Measurements from ENCODE around the gene SLCO2A1.

SLCO2A1 gene

GRCh38 chr3:133890037-133890436 is 139.7 kb downstream of the SLCO2A1 start:
- no peaks in the 10 kb centered on the region for H3K9me3 ChIP-seq (replicated peaks; ENCODE audit: insufficient read depth, low read length)
- H3K27ac ChIP-seq (ENCODE audit: low read length), result no peak overlapping the region
- DNase-seq, result no peak
- no peaks in the 10 kb centered on the region for H4K20me1 ChIP-seq (ENCODE audit: insufficient read depth, low read length)
- H3K4me3 ChIP-seq (ENCODE audit: low read length), result no peak overlapping the region
- H3K4me2 ChIP-seq (ENCODE audit: low read depth, low read length), result no peak overlapping the region
- H3K36me3 ChIP-seq (replicated peaks; ENCODE audit: insufficient read depth, low read length), result no peaks in the 10 kb centered on the region
- H3K79me2 ChIP-seq (ENCODE audit: low read length), result no peaks in the 10 kb centered on the region
- no peak for TF ChIP-seq EZH2phosphoT487 (IDR thresholded peaks at IDR 0.05; ENCODE audit: low read length)
- TF ChIP-seq, protein P1, sequence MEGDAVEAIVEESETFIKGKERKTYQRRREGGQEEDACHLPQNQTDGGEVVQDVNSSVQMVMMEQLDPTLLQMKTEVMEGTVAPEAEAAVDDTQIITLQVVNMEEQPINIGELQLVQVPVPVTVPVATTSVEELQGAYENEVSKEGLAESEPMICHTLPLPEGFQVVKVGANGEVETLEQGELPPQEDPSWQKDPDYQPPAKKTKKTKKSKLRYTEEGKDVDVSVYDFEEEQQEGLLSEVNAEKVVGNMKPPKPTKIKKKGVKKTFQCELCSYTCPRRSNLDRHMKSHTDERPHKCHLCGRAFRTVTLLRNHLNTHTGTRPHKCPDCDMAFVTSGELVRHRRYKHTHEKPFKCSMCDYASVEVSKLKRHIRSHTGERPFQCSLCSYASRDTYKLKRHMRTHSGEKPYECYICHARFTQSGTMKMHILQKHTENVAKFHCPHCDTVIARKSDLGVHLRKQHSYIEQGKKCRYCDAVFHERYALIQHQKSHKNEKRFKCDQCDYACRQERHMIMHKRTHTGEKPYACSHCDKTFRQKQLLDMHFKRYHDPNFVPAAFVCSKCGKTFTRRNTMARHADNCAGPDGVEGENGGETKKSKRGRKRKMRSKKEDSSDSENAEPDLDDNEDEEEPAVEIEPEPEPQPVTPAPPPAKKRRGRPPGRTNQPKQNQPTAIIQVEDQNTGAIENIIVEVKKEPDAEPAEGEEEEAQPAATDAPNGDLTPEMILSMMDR (IDR thresholded peaks at IDR 0.05; ENCODE audit: low read length), result no peak
- no peak for TF ChIP-seq EZH2 (optimal IDR thresholded peaks at IDR 0.05; ENCODE audit: low read depth, low read length)
- no peak overlapping the region for H3K9ac ChIP-seq (ENCODE audit: low read length)
- no peaks in the 10 kb centered on the region for H3K4me1 ChIP-seq (ENCODE audit: low read length)
- H3F3A ChIP-seq (ENCODE audit: insufficient read depth, low read length), result no peaks in the 10 kb centered on the region
- no peak overlapping the region for H2AFZ ChIP-seq (ENCODE audit: low read length)
- no peaks in the 10 kb centered on the region for H3K27me3 ChIP-seq (replicated peaks; ENCODE audit: insufficient read depth, low read length)
- H3K9me2 ChIP-seq (replicated peaks; ENCODE audit: insufficient read depth, low read length), result no peaks in the 10 kb centered on the region

GRCh38 chr3:133888726-133889340 is 140.9 kb downstream of the SLCO2A1 start:
- Histone ChIP-seq H3K4me3 (ENCODE audit: low read length) (no peak overlapping the region), H3K36me3 (replicated peaks; ENCODE audit: insufficient read depth, low read length) (no peaks in the 10 kb centered on the region), H3K9me2 (replicated peaks; ENCODE audit: insufficient read depth, low read length) (no peaks in the 10 kb centered on the region), H2AFZ (ENCODE audit: low read length) (no peak overlapping the region), H3K9ac (ENCODE audit: low read length) (no peak overlapping the region), H3K4me2 (ENCODE audit: low read depth, low read length) (no peak overlapping the region), H3K4me1 (ENCODE audit: low read length) (no peaks in the 10 kb centered on the region), H3K27me3 (replicated peaks; ENCODE audit: insufficient read depth, low read length) (no peaks in the 10 kb centered on the region), H3K9me3 (replicated peaks; ENCODE audit: insufficient read depth, low read length) (no peaks in the 10 kb centered on the region), H3K27ac (ENCODE audit: low read length) (no peak overlapping the region), H4K20me1 (ENCODE audit: insufficient read depth, low read length) (no peaks in the 10 kb centered on the region), H3F3A (ENCODE audit: insufficient read depth, low read length) (no peaks in the 10 kb centered on the region), H3K79me2 (ENCODE audit: low read length) (no peaks in the 10 kb centered on the region)
- no peak for DNase-seq
- TF ChIP-seq EZH2 (optimal IDR thresholded peaks at IDR 0.05; ENCODE audit: low read depth, low read length) (no peak), EZH2phosphoT487 (IDR thresholded peaks at IDR 0.05; ENCODE audit: low read length) (no peak)
- TF ChIP-seq, protein P1 (IDR thresholded peaks at IDR 0.05; ENCODE audit: low read length), result no peak

DNA sequence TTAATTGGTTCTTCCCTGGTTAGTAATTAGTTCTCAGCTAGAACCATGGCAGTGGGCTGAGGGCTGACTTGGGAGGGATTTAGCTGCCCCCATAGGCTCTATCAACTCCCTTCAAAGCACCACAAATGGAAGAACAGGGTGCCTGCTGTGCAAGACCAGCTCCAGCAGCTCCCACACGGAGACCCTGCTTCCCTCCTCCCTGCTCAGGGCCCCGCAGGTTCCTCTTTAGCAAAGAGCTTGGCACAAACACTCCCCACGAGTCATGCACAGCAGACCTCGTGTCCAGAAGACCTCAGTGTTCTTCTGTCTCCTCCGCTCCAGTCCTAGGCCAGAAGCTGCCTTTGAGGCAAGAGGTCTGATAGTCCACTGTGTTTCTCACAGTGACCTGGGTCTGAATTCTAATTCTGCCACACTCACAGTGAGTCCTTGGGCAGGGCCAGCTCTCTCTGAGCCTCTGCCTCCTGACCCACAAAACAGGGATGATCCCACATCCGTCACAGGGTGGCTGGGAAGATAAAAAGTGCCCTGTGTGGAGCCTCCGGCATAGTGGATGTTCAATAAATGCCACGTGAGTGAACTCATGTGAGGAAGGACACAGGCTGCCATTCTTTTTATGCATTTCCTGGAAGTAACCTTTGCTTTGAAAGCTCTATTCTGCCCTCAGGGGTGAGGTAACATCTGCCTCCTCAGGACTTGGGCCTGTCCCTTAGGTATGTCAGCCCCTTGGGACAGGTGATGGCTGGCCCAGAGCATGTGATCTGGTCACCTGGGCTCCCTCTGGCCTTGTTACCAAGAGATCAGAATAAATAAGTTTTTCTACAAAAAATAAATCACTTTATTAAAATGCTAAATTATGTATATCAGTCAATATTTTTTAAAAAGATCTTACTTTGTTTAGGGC is 141.7 kb downstream of the SLCO2A1 start:
- Histone ChIP-seq H3K79me2 (ENCODE audit: low read length) (no peaks in the 10 kb centered on the region), H3K9me2 (replicated peaks; ENCODE audit: insufficient read depth, low read length) (no peaks in the 10 kb centered on the region), H3K9me3 (replicated peaks; ENCODE audit: insufficient read depth, low read length) (no peaks in the 10 kb centered on the region), H3K36me3 (replicated peaks; ENCODE audit: insufficient read depth, low read length) (no peaks in the 10 kb centered on the region), H3K4me1 (ENCODE audit: low read length) (no peaks in the 10 kb centered on the region), H3F3A (ENCODE audit: insufficient read depth, low read length) (no peaks in the 10 kb centered on the region), H3K9ac (ENCODE audit: low read length) (no peak overlapping the region), H3K4me3 (ENCODE audit: low read length) (no peak overlapping the region), H3K4me2 (ENCODE audit: low read depth, low read length) (no peak overlapping the region), H3K27me3 (replicated peaks; ENCODE audit: insufficient read depth, low read length) (no peaks in the 10 kb centered on the region), H2AFZ (ENCODE audit: low read length) (no peak overlapping the region), H3K27ac (ENCODE audit: low read length) (no peak overlapping the region), H4K20me1 (ENCODE audit: insufficient read depth, low read length) (no peaks in the 10 kb centered on the region)
- TF ChIP-seq EZH2 (optimal IDR thresholded peaks at IDR 0.05; ENCODE audit: low read depth, low read length), result no peak
- TF ChIP-seq, protein P1 (IDR thresholded peaks at IDR 0.05; ENCODE audit: low read length), result no peak
- TF ChIP-seq EZH2phosphoT487 (IDR thresholded peaks at IDR 0.05; ENCODE audit: low read length), result no peak
- no peak for DNase-seq

Data from MM.1S (cell line).